Neural cell (in vitro differentiated cells): Measurements from ENCODE around the gene DPH3. TPM values are rescaled to one million over a fixed set of nuclear protein-coding genes. Genes with fewer than 3 reads are reported as not detected.

Experiments
- H2AFZ ChIP-seq: fragments of 200-600, 300-800 bp; sonication (generic), shearing (Covaris generic); 2 replicates; pipeline ENCODE4 v1.6.0; 2014; ENCODE audit warnings: low read depth, mild to moderate bottlenecking, antibody characterized with exemption, low read length, moderate library complexity
- H3F3A ChIP-seq: fragments of 200-600 bp; shearing (Covaris generic); 2 replicates; pipeline ENCODE4 v1.6.1; 2016; ENCODE audit warnings: mild to moderate bottlenecking, moderate library complexity, mixed read lengths, antibody characterized with exemption, low read length; ENCODE audit not compliant: insufficient read depth, poor library complexity, severe bottlenecking
- H3K27ac ChIP-seq: fragments of 200-600, 300-800 bp; sonication (generic), shearing (Covaris generic); 2 replicates; pipeline ENCODE4 v1.5.1; 2014; ENCODE audit warnings: mild to moderate bottlenecking, low read length, moderate library complexity
- H3K27me3 ChIP-seq: fragments of 300-800, 200-600 bp; sonication (generic), shearing (Covaris generic); 2 replicates; pipeline ENCODE4 v1.6.0; 2014; ENCODE audit warnings: mild to moderate bottlenecking, low read depth, low read length, moderate library complexity; ENCODE audit not compliant: insufficient read depth
- H3K36me3 ChIP-seq: fragments of 300-800, 200-600 bp; sonication (generic), shearing (Covaris generic); 2 replicates; pipeline ENCODE4 v1.5.1; 2014; ENCODE audit warnings: mild to moderate bottlenecking, antibody characterized with exemption, low read length, moderate library complexity; ENCODE audit not compliant: insufficient read depth
- H3K4me2 ChIP-seq: fragments of 300-800, 200-600 bp; sonication (generic), shearing (Covaris generic); 2 replicates; pipeline ENCODE4 v1.6.0; 2014; ENCODE audit warnings: mild to moderate bottlenecking, low read length
- H3K4me3 ChIP-seq: fragments of 300-800, 200-600 bp; sonication (generic), shearing (Covaris generic); 2 replicates; pipeline ENCODE4 v1.5.1; 2014; ENCODE audit warnings: mild to moderate bottlenecking, low read length, moderate library complexity
- H3K79me2 ChIP-seq: fragments of 200-600 bp; shearing (Covaris generic); replicated peaks from 2 replicates; pipeline ENCODE4 v1.6.0; 2014; ENCODE audit warnings: mild to moderate bottlenecking, low read length, moderate library complexity; ENCODE audit not compliant: insufficient read depth
- H3K9ac ChIP-seq: fragments of 300-800, 200-600 bp; sonication (generic), shearing (Covaris generic); 2 replicates; pipeline ENCODE4 v1.6.1; 2016; ENCODE audit warnings: mild to moderate bottlenecking, low read length, mixed read lengths
- H3K9me2 ChIP-seq: fragments of 200-600 bp; shearing (Covaris generic); 2 replicates; pipeline ENCODE4 v1.6.1; 2016; ENCODE audit warnings: mild to moderate bottlenecking, low read length, mixed read lengths; ENCODE audit not compliant: insufficient read depth
- H3K9me3 ChIP-seq: fragments of 200-600, 300-800 bp; sonication (generic), shearing (Covaris generic); 2 replicates; pipeline ENCODE4 v1.6.1; 2016; ENCODE audit warnings: mild to moderate bottlenecking, mixed run types, low read length, moderate library complexity, mixed read lengths
- H4K20me1 ChIP-seq: fragments of 200-600 bp; shearing (Covaris generic); 2 replicates; pipeline ENCODE4 v1.6.1; 2016; ENCODE audit warnings: mild to moderate bottlenecking, mixed run types; ENCODE audit not compliant: insufficient read depth
- CTCF ChIP-seq: fragments of 450-650 bp; IDR thresholded peaks from 2 replicates; pipeline ENCODE4 v1.5.1; 2014; ENCODE audit warnings: antibody characterized with exemption, mild to moderate bottlenecking, moderate library complexity; ENCODE audit not compliant: poor library complexity, severe bottlenecking
- EP300 ChIP-seq: fragments of 450-650 bp; conservative IDR thresholded peaks from 2 replicates; pipeline ENCODE4 v1.6.1; 2014; ENCODE audit warnings: antibody characterized with exemption, mild to moderate bottlenecking, moderate library complexity; ENCODE audit not compliant: poor library complexity, severe bottlenecking
- EZH2 ChIP-seq: fragments of 200-600, 300-800 bp; shearing (Covaris generic), sonication (generic); IDR thresholded peaks from 2 replicates; pipeline ENCODE4 v1.6.1; 2014; ENCODE audit warnings: antibody characterized with exemption, low read length, borderline replicate concordance, mild to moderate bottlenecking; ENCODE audit not compliant: insufficient read depth, poor library complexity, severe bottlenecking
- MXI1 ChIP-seq: fragments of 450-650 bp; conservative IDR thresholded peaks from 2 replicates; pipeline ENCODE4 v1.6.1; 2014; ENCODE audit warnings: antibody characterized with exemption, mild to moderate bottlenecking; ENCODE audit not compliant: poor library complexity, severe bottlenecking
- POLR2AphosphoS5 ChIP-seq: IDR thresholded peaks from 2 replicates; pipeline ENCODE4 v1.6.1; 2012
- RAD21 ChIP-seq: fragments of 450-650 bp; conservative IDR thresholded peaks from 2 replicates; pipeline ENCODE4 v1.6.1; 2014; ENCODE audit warnings: antibody characterized with exemption, mild to moderate bottlenecking, moderate library complexity
- REST ChIP-seq: IDR thresholded peaks from 2 replicates; pipeline ENCODE4 v1.6.1; 2012; ENCODE audit warnings: borderline replicate concordance
- SMC3 ChIP-seq: fragments of 450-650 bp; conservative IDR thresholded peaks from 2 replicates; pipeline ENCODE4 v1.6.1; 2014; ENCODE audit warnings: antibody characterized with exemption, mild to moderate bottlenecking, moderate library complexity; ENCODE audit not compliant: poor library complexity
- TAF1 ChIP-seq: IDR thresholded peaks from 2 replicates; pipeline ENCODE4 v1.6.1; 2012; ENCODE audit warnings: low read depth
- polyA plus RNA-seq: library from polyadenylated mRNA; depleted of rRNA; stranded (reverse); fragments of >200 nt; gene quantifications from 2 replicates; pipeline ENCODE4 v1.2.3, GENCODE V29; 2014

DPH3 gene
- polyA plus RNA-seq, 1 donor from 2014 or later = 38.5 TPM

- Histone ChIP-seq H3K9me2 (no peaks in the 10 kb centered on the region), H3F3A (no peaks in the 10 kb centered on the region), H3K4me2 (no peak overlapping the region), H3K27ac (no peak overlapping the region), H3K36me3 (no peaks in the 10 kb centered on the region), H3K27me3 (no peaks in the 10 kb centered on the region), H3K79me2 (no peaks in the 10 kb centered on the region), H2AFZ (no peak overlapping the region), H4K20me1 (no peaks in the 10 kb centered on the region), H3K9ac (no peak overlapping the region), H3K4me3 (no peak overlapping the region), H3K9me3 (no peaks in the 10 kb centered on the region)
- no peak for TF ChIP-seq SMC3
- TF ChIP-seq MXI1 = no peak
- no peak for TF ChIP-seq EZH2
- no peak for TF ChIP-seq CTCF
- TF ChIP-seq EP300 = no peak
- TF ChIP-seq POLR2AphosphoS5 = no peak
- no peak for TF ChIP-seq REST
- TF ChIP-seq RAD21 = no peak
- TF ChIP-seq TAF1 = no peak
Measured at GRCh38 chr3:16251316-16252085, 13.2 kb downstream of the DPH3 start.

GRCh38 chr3:16249886-16250285, 14.9 kb downstream of the DPH3 start:
- no peak overlapping the region for H3K4me3 ChIP-seq
- H2AFZ ChIP-seq = no peak overlapping the region
- no peak overlapping the region for H3K27ac ChIP-seq
- H3K4me2 ChIP-seq = no peak overlapping the region
- H4K20me1 ChIP-seq = no peaks in the 10 kb centered on the region
- H3K27me3 ChIP-seq = no peaks in the 10 kb centered on the region
- H3K9me2 ChIP-seq = no peaks in the 10 kb centered on the region
- H3F3A ChIP-seq = no peaks in the 10 kb centered on the region
- TF ChIP-seq MXI1 = no peak
- TF ChIP-seq TAF1 = no peak
- TF ChIP-seq REST = no peak
- TF ChIP-seq SMC3 = no peak
- TF ChIP-seq POLR2AphosphoS5 = no peak
- TF ChIP-seq EZH2 = no peak
- TF ChIP-seq CTCF = no peak
- no peak for TF ChIP-seq RAD21
- no peak for TF ChIP-seq EP300
- no peaks in the 10 kb centered on the region for H3K9me3 ChIP-seq
- no peaks in the 10 kb centered on the region for H3K79me2 ChIP-seq
- H3K9ac ChIP-seq = no peak overlapping the region
- no peaks in the 10 kb centered on the region for H3K36me3 ChIP-seq
